Cardiac fibroblast (primary cell): Measurements from ENCODE around the gene TNMD.
"Not testable (repeated sequence)": the region's sequence is repeated elsewhere in the genome, so short reads cannot be mapped to it uniquely, and the experiment has no call there.

Experiments used
- DNase-seq, 2 donors: peaks; one replicate each; pipeline versions ENCODE4 v3.0.0 to v3.0.0-alpha.2; 2010; ENCODE audit warnings: low read depth in 2 of 2
- H3K4me3 ChIP-seq, 2 donors: replicated peaks in 1 of 2; 1 replicate in 1 of 2; 2 replicates in 1 of 2; pipeline ENCODE4 v1.5.1; 2011; ENCODE audit warnings: low read depth in 2 of 2, low read length in 2 of 2, mild to moderate bottlenecking in 2 of 2, moderate library complexity in 1 of 2
- CTCF ChIP-seq: IDR thresholded peaks from one replicate; pipeline ENCODE4 v1.5.1; 2011; ENCODE audit warnings: low read depth, mild to moderate bottlenecking, low read length, inconsistent platforms

TNMD gene

DNA sequence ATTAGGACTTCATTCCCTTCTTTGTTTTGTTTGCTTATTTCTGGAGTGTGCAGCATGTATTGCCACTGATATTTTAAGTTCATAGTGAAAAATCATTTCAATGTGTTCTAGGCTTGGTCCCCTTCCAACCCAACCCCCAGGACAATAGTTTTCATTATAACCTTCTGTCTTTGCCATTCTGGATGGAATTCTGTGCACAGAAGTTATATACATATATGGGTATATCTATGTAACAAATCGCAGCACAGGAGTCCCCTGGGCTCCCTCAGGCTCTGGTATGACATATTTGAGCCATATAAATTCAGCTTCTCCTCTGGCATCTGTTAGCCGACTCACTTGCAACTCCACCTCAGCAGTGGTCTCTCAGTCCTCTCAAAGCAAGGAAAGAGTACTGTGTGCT is at the start of gene TNMD:
TNMD (plus strand) TSS at position 326 of the 400 bp plus-strand sequence. CDS start 83 bp downstream, outside the sequence.
- no peak for DNase-seq
- no peak for TF ChIP-seq CTCF
- H3K4me3 ChIP-seq, result no peak within 1 kb of the TSS

DNA sequence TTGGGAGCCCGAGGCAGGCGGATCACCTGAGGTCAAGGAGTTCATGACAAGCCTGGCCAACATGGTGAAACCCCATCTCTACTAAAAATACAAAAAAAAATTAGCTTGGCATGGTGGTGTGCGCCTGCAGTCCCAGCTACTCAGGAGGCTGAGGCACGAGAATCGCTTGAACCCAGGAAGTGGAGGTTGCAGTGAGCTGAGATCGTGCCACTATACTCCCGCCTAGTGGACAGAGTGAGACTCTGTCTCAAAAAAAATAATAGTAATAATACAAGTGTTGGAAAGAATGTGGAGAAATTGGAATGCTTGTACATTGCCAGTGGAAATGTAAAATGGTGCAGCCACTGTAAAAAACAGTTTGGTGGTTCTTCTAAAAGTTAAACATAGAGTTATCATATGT is 19.2 kb upstream of the TNMD start:
- H3K4me3 ChIP-seq, DNase-seq: not testable (repeated sequence)

DNA sequence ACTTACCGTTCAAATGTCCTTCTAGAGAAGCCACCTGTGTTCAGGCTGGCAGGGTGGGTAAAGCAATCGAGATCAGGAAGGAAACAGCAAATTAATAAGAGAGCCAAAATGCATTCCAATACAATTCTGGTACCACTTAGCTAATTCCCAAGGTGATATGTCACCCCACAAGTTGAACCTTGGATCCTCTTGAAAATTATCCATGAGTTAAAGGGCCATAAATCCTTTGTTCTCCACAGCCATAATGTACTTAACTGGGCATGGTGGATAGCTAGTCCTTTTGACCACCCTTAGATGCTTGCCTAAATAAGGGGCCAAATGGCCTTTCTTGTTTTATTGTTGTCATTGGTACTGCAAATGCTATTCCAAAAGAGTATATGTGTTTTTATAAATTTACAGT is 2.0 kb downstream of the TNMD start:
- no peak for TF ChIP-seq CTCF
- no peak for DNase-seq
- no peak overlapping the region for H3K4me3 ChIP-seq

GRCh38 chrX:100587861-100588260 is 3.1 kb downstream of the TNMD start:
- DNase-seq, result no peak
- TF ChIP-seq CTCF, result no peak
- H3K4me3 ChIP-seq, result no peak overlapping the region

DNA sequence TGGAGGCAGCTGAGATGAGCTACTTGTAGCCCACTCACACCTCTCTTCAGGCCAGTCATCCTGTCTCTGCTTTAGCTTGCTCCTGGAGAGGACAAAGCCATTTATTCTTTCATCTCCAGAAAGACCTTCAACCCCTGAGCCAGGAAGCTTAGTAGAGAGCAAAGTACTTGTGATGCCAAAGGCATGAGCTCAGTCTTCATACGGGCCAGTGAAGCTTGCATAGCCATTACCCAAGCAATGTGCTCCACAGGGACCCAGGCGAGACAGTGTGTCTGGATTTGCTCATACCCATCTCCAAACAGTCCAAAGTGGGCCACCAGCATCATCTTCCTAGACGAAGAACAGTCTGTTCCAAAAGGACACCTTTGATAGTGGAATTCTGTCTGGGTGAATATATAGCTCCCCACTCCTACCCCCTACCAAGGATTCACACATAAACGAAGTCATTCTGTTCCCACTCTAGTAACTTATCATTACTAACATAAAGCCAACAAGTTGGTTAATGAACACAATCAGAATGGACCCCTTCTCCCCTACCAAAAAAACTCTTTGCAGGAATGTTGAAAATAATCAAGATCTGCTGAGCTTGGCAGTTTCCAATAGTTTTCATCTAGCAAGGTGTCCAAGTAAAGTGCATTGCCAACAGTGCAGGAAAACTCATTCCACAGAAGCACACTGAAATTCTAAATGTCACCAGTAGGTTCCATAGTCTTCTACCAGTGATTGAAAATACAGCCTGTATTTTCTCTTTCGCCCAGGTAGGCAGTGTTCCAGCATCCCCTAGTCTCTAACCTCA is 6.7 kb downstream of the TNMD start:
- no peak overlapping the region for H3K4me3 ChIP-seq
- no peak for TF ChIP-seq CTCF
- DNase-seq, result no peak

GRCh38 chrX:100593126-100593525 is 8.4 kb downstream of the TNMD start:
- TF ChIP-seq CTCF, result no peak
- DNase-seq, result peak in 1 of 2 donors; percentile 0
- H3K4me3 ChIP-seq, result no peak overlapping the region

GRCh38 chrX:100593581-100593980 is 8.8 kb downstream of the TNMD start:
- TF ChIP-seq CTCF, result no peak
- H3K4me3 ChIP-seq, result no peak overlapping the region
- DNase-seq, result peak in 1 of 2 donors; percentile 3
